22Rv1 (cell line): ENCODE measurements around the gene GMFB.
A peak's percentile ranks its signal among the peaks of the same experiment; 100 is the strongest.

Source experiments
- CTCF ChIP-seq: fragments of 450-650 bp; IDR thresholded peaks from 2 replicates; pipeline ENCODE4 v1.5.1; 2017; ENCODE audit warnings: mild to moderate bottlenecking
- ZFX ChIP-seq: fragments of 450-650 bp; IDR thresholded peaks from 2 replicates; pipeline ENCODE4 v1.6.1; 2017; ENCODE audit warnings: antibody characterized with exemption, borderline replicate concordance

GRCh38 chr14:54488646-54489317 is at the start of gene GMFB:
- TF ChIP-seq CTCF (peak; percentile 42; the same call in 1 of the 2 replicates), ZFX (no peak)
